ENCODE data around the gene STEAP1. TPM values are rescaled to one million over a fixed set of nuclear protein-coding genes. Genes with fewer than 3 reads are reported as not detected.

The STEAP1 gene
- total RNA-seq, 1 experiment from 2014 or later = 5.5 TPM

DNA sequence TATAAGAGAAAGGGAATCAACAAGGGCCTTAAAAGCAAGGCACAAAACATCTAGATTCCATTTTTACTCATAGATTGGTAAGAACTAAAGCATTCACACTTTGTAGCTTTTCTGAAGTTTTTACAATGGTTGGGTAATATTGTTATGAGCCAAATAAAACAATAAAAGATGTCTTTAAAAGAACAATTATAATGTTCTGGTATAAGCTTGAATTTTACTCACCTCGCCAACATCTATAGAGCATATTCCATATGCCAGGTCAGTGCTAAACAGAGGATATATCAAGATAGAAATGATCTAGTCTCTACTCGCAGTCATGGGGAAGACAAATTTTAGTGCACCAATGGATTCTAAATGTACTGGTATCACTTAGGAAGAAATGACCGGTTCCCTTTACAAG is 11.9 kb downstream of the STEAP1 start:
- ChIA-PET POLR2A (no interaction called here), CTCF (no interaction called here)
- H3K4me3 ChIP-seq (ENCODE audit: low read depth in 2 of 2, low read length in 2 of 2) = no peak overlapping the region
- TF ChIP-seq SIN3A (IDR thresholded peaks at IDR 0.05; ENCODE audit: borderline replicate concordance, insufficient read depth, low read depth, low read length) = no peak
- TF ChIP-seq, protein P1, sequence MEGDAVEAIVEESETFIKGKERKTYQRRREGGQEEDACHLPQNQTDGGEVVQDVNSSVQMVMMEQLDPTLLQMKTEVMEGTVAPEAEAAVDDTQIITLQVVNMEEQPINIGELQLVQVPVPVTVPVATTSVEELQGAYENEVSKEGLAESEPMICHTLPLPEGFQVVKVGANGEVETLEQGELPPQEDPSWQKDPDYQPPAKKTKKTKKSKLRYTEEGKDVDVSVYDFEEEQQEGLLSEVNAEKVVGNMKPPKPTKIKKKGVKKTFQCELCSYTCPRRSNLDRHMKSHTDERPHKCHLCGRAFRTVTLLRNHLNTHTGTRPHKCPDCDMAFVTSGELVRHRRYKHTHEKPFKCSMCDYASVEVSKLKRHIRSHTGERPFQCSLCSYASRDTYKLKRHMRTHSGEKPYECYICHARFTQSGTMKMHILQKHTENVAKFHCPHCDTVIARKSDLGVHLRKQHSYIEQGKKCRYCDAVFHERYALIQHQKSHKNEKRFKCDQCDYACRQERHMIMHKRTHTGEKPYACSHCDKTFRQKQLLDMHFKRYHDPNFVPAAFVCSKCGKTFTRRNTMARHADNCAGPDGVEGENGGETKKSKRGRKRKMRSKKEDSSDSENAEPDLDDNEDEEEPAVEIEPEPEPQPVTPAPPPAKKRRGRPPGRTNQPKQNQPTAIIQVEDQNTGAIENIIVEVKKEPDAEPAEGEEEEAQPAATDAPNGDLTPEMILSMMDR (IDR thresholded peaks at IDR 0.05) = no peak
- TF ChIP-seq, protein P2, sequence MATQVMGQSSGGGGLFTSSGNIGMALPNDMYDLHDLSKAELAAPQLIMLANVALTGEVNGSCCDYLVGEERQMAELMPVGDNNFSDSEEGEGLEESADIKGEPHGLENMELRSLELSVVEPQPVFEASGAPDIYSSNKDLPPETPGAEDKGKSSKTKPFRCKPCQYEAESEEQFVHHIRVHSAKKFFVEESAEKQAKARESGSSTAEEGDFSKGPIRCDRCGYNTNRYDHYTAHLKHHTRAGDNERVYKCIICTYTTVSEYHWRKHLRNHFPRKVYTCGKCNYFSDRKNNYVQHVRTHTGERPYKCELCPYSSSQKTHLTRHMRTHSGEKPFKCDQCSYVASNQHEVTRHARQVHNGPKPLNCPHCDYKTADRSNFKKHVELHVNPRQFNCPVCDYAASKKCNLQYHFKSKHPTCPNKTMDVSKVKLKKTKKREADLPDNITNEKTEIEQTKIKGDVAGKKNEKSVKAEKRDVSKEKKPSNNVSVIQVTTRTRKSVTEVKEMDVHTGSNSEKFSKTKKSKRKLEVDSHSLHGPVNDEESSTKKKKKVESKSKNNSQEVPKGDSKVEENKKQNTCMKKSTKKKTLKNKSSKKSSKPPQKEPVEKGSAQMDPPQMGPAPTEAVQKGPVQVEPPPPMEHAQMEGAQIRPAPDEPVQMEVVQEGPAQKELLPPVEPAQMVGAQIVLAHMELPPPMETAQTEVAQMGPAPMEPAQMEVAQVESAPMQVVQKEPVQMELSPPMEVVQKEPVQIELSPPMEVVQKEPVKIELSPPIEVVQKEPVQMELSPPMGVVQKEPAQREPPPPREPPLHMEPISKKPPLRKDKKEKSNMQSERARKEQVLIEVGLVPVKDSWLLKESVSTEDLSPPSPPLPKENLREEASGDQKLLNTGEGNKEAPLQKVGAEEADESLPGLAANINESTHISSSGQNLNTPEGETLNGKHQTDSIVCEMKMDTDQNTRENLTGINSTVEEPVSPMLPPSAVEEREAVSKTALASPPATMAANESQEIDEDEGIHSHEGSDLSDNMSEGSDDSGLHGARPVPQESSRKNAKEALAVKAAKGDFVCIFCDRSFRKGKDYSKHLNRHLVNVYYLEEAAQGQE (IDR thresholded peaks at IDR 0.05; ENCODE audit: insufficient read depth in 1 of 2, low read depth in 2 of 2, low read length in 1 of 2) = no peak
- no peak for TF ChIP-seq TCF7L2 (IDR thresholded peaks at IDR 0.05; ENCODE audit: low read depth, low read length)
- no peak for TF ChIP-seq POLR2AphosphoS5 (IDR thresholded peaks at IDR 0.05; ENCODE audit: low read depth, low read length)
- peaks cover 14% of the 10 kb centered on the region; the same call in 1 of the 2 replicates for H3K9me3 ChIP-seq (ENCODE audit: control insufficient read depth, insufficient read depth, low read depth, low read length)
- no peak for ATAC-seq
- no peaks in the 10 kb centered on the region for H3K27me3 ChIP-seq (ENCODE audit: control insufficient read depth, insufficient read depth, low read length)
- H3K27ac ChIP-seq (ENCODE audit: low read length) = no peak overlapping the region
- H3K4me1 ChIP-seq (ENCODE audit: control insufficient read depth, insufficient read depth, low read length) = no peaks in the 10 kb centered on the region
- no TSS peak for BruUV-seq (replicated peaks)
- in situ Hi-C loops (cut with HindIII; ENCODE audit: low pct_unique_long_range_greater_than_20kb, low sequenced_read_pairs) = no loop called here
- H3K36me3 ChIP-seq (ENCODE audit: control insufficient read depth, insufficient read depth, low read length) = no peaks in the 10 kb centered on the region
- DNase-seq (ENCODE audit: low read depth, low spot score) = no peak
- intact Hi-C loops (cut with micrococcal nuclease; ENCODE audit: unreplicated experiment) = no loop called here

DNA sequence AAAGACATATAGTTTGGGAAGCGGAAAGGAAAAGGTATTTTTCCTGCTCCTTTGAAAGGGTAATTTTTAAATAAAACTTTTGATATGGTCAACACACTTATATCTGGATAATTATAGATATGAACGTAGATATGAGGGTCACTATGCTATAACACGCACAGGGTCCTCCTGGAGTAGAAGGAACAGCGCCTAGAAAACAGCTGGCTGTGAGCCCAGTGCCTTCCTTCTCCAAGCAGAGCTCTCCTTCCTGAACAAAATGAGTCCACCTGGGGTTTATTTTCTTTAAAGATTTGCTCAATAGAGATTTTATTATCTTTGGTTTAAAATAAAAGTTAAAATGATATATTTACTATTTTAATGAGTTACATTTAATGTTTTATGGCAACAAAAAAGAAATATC is 13.1 kb downstream of the STEAP1 start:
- no peaks in the 10 kb centered on the region for H3K4me1 ChIP-seq (ENCODE audit: control insufficient read depth, insufficient read depth, low read length)
- ChIA-PET POLR2A (no interaction called here), CTCF (no interaction called here)
- H3K4me3 ChIP-seq (ENCODE audit: low read depth in 2 of 2, low read length in 2 of 2) = no peak overlapping the region
- DNase-seq (ENCODE audit: low read depth, low spot score) (no peak), ATAC-seq (no peak)
- no peaks in the 10 kb centered on the region for H3K27me3 ChIP-seq (ENCODE audit: control insufficient read depth, insufficient read depth, low read length)
- H3K27ac ChIP-seq (ENCODE audit: low read length) = no peak overlapping the region
- TF ChIP-seq, protein P1 (IDR thresholded peaks at IDR 0.05) = no peak
- TF ChIP-seq SIN3A (IDR thresholded peaks at IDR 0.05; ENCODE audit: borderline replicate concordance, insufficient read depth, low read depth, low read length) = no peak
- TF ChIP-seq, protein P2 (IDR thresholded peaks at IDR 0.05; ENCODE audit: insufficient read depth in 1 of 2, low read depth in 2 of 2, low read length in 1 of 2) = no peak
- TF ChIP-seq TCF7L2 (IDR thresholded peaks at IDR 0.05; ENCODE audit: low read depth, low read length) = no peak
- no peak for TF ChIP-seq POLR2AphosphoS5 (IDR thresholded peaks at IDR 0.05; ENCODE audit: low read depth, low read length)
- intact Hi-C loops (cut with micrococcal nuclease; ENCODE audit: unreplicated experiment) = no loop called here
- BruUV-seq (replicated peaks) = no TSS peak
- H3K36me3 ChIP-seq (ENCODE audit: control insufficient read depth, insufficient read depth, low read length) = no peaks in the 10 kb centered on the region
- peaks cover 14% of the 10 kb centered on the region; the same call in 1 of the 2 replicates for H3K9me3 ChIP-seq (ENCODE audit: control insufficient read depth, insufficient read depth, low read depth, low read length)
- in situ Hi-C loops (cut with HindIII; ENCODE audit: low pct_unique_long_range_greater_than_20kb, low sequenced_read_pairs) = no loop called here

Data from Panc1 (cell line).